Measurements from ENCODE around the gene TMEM150B.

- TF ChIP-seq, protein P1, sequence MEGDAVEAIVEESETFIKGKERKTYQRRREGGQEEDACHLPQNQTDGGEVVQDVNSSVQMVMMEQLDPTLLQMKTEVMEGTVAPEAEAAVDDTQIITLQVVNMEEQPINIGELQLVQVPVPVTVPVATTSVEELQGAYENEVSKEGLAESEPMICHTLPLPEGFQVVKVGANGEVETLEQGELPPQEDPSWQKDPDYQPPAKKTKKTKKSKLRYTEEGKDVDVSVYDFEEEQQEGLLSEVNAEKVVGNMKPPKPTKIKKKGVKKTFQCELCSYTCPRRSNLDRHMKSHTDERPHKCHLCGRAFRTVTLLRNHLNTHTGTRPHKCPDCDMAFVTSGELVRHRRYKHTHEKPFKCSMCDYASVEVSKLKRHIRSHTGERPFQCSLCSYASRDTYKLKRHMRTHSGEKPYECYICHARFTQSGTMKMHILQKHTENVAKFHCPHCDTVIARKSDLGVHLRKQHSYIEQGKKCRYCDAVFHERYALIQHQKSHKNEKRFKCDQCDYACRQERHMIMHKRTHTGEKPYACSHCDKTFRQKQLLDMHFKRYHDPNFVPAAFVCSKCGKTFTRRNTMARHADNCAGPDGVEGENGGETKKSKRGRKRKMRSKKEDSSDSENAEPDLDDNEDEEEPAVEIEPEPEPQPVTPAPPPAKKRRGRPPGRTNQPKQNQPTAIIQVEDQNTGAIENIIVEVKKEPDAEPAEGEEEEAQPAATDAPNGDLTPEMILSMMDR (IDR thresholded peaks at IDR 0.05), result no peak
- TF ChIP-seq EP300 (IDR thresholded peaks at IDR 0.05), result no peak
Observed at GRCh38 chr19:55352549-55353145, 27.5 kb upstream of the TMEM150B start.
